Measurements from ENCODE around the gene TNFRSF9. TPM values are rescaled to one million over a fixed set of nuclear protein-coding genes. Genes with fewer than 3 reads are reported as not detected.

TNFRSF9 gene
- total RNA-seq, 4 donors from 2014 or later, result 0.17 TPM; not detected in 3

DNA sequence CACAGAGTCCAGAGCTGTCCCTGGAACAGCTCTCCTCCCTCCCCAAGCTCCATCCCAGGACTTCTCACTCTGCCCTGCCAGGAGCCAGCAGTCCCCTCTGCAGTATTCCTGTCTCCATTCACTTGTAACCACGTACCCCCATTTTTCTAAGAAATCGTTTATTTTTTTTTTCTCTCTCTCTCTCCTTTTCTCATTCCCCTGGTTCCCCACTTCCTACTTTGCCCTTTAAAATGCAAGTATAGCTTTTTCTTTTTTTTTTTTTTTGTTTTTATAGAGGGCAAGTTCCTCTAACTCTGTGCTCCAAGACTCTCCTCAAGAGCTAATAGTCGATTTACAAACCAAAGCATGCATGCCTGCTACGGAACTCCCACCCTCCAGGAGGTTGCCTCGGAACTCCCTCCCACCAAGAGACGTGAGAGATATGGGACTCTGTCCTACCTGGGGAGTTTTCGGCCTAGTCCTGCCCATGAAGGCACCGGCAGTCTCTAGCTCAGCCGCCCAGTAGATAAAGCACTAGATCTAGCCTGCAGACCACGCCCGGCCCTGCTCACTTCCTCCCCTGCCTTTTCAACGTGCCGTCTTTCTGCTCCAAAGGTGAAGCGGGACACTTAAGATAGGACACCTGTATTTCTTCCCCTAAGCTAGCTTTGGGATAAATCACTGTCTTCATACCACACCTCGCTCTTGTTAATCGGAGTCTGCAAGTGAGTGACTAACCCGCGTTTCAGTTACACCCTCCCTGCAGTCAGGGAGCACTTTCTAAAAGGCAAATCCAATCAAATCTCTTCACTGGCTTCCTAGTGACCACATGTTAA, 27.7 kb downstream of the TNFRSF9 start:
- intact Hi-C loops (cut with DNase I), result no loop called here
- WGBS, result 52% methylated on average over 18 of the region's 18 CpGs
- DNase-seq (ENCODE audit: extremely low spot score), result no peak

DNA sequence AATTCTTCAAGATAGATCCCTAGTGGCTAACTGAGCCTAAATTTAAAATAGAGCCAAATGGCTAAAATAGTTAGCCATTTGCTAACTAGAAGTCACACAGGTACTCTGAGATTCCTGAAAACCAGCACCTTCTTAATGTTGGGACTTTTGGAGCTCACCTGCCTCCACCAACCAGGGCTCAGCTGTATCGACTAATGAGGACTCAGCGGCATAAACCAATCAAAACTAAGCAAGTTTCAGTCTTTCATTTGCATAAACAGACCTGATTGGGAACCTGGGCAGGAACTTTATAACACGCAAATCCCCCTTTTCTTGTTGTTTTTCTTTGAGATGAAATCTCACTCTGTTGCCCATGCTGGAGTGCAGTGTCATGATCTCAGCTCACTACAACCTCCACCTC, 28.5 kb downstream of the TNFRSF9 start:
- no peaks in the 10 kb centered on the region for H3K4me1 ChIP-seq
- no peak overlapping the region for H3K4me3 ChIP-seq
- H3K9me3 ChIP-seq, result no peaks in the 10 kb centered on the region
- TF ChIP-seq POLR2AphosphoS5 (IDR thresholded peaks at IDR 0.05) (no peak), POLR2A (IDR thresholded peaks at IDR 0.05; ENCODE audit: low read depth) (no peak), EP300 (IDR thresholded peaks at IDR 0.05) (no peak), CTCF (IDR thresholded peaks at IDR 0.05) (no peak)
- intact Hi-C loops (cut with DNase I), result no loop called here
- no peaks in the 10 kb centered on the region for H3K36me3 ChIP-seq
- WGBS, result 94% methylated on average over 3 of the region's 3 CpGs
- peaks cover 0 to 17% (median 0%) of the 10 kb centered on the region in 4 donors for H3K27me3 ChIP-seq
- DNase-seq (ENCODE audit: extremely low spot score), result no peak
- no peak overlapping the region for H3K27ac ChIP-seq (replicated peaks in 1 of 4)

More for the DNA sequence above, 27.7 kb downstream of the TNFRSF9 start:
- H3K4me1 ChIP-seq, result no peaks in the 10 kb centered on the region
- H3K36me3 ChIP-seq, result no peaks in the 10 kb centered on the region
- H3K4me3 ChIP-seq, result no peak overlapping the region
- peaks cover 0 to 17% (median 0%) of the 10 kb centered on the region in 4 donors for H3K27me3 ChIP-seq
- no peak for TF ChIP-seq EP300 (IDR thresholded peaks at IDR 0.05)
- TF ChIP-seq CTCF (IDR thresholded peaks at IDR 0.05), result no peak
- no peak for TF ChIP-seq POLR2AphosphoS5 (IDR thresholded peaks at IDR 0.05)
- TF ChIP-seq POLR2A (IDR thresholded peaks at IDR 0.05; ENCODE audit: low read depth), result no peak
- H3K27ac ChIP-seq (replicated peaks in 1 of 4), result no peak overlapping the region
- H3K9me3 ChIP-seq, result no peaks in the 10 kb centered on the region

DNA sequence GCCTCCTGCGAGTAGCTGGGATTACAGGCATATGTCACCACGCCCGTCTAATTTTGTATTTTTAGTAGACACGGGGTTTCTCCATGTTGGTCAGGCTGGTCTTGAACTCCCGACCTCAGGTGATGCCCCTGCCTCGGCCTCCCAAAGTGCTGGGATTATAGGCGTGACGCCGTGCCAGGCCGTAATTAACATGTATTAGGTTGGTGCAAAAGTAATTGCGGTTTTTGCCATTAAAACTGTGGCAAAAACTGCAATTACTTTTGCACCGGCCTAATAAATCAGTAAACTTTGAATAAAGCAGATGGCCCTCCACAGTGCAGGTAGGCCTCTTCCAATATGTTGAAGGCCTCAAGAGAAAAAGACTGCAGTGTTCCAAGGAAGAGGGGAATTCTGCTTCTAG, 35.4 kb downstream of the TNFRSF9 start:
- Histone ChIP-seq H3K4me1 (peaks cover 0 to 6% (median 5%) of the 10 kb centered on the region in 4 donors), H3K4me3 (no peak overlapping the region), H3K36me3 (no peaks in the 10 kb centered on the region), H3K27me3 (no peaks in the 10 kb centered on the region), H3K9me3 (no peaks in the 10 kb centered on the region), H3K27ac (replicated peaks in 1 of 4) (no peak overlapping the region)
- DNase-seq (ENCODE audit: extremely low spot score), result no peak
- intact Hi-C loops (cut with DNase I), result no loop called here
- no peak for TF ChIP-seq CTCF (IDR thresholded peaks at IDR 0.05)
- TF ChIP-seq POLR2AphosphoS5 (IDR thresholded peaks at IDR 0.05), result no peak
- no peak for TF ChIP-seq EP300 (IDR thresholded peaks at IDR 0.05)
- TF ChIP-seq POLR2A (IDR thresholded peaks at IDR 0.05; ENCODE audit: low read depth), result no peak
- 79% methylated on average over 12 of the region's 12 CpGs for WGBS

- no peak for DNase-seq (ENCODE audit: extremely low spot score)
- Histone ChIP-seq H3K4me3 (peak overlapping the region; percentile 21 to 50 (median 34)), H3K9me3 (no peaks in the 10 kb centered on the region), H3K27me3 (no peaks in the 10 kb centered on the region), H3K36me3 (no peaks in the 10 kb centered on the region), H3K27ac (replicated peaks in 1 of 4) (no peak overlapping the region), H3K4me1 (peaks cover 0 to 6% (median 5%) of the 10 kb centered on the region in 4 donors)
- 25% methylated on average over 21 of the region's 21 CpGs for WGBS
- TF ChIP-seq POLR2A (IDR thresholded peaks at IDR 0.05; ENCODE audit: low read depth) (no peak), EP300 (IDR thresholded peaks at IDR 0.05) (no peak), POLR2AphosphoS5 (IDR thresholded peaks at IDR 0.05) (peak in 1 of 2 donors; percentile 19), CTCF (IDR thresholded peaks at IDR 0.05) (peak; percentile 62 to 72 (median 65))
- intact Hi-C loops (cut with DNase I), result loop anchor here (2.0 to 5.0 kb wide), 2 partner anchors 95 to 234 kb away; no protein-coding TSS in a partner anchor
These were observed 38.1 kb downstream of the TNFRSF9 start for GRCh38 chr1:7902478-7903085.
